ENCODE measurements around the gene POMGNT2. TPM values are rescaled to one million over a fixed set of nuclear protein-coding genes. Genes with fewer than 3 reads are reported as not detected.
"Not testable (repeated sequence)": the region's sequence is repeated elsewhere in the genome, so short reads cannot be mapped to it uniquely, and the experiment has no call there.

Gene POMGNT2
- total and polyA plus RNA-seq, 12 donors: 7.1 to 29.4 (median 16.9) TPM

- Histone ChIP-seq H3K4me3 (no peak overlapping the region), H3K9me3 (peaks cover 0 to 39% (median 12%) of the 10 kb centered on the region in 11 donors), H3K27ac (no peak overlapping the region), H3K4me1 (no peaks in the 10 kb centered on the region), H3K36me3 (no peaks in the 10 kb centered on the region), H3K27me3 (no peaks in the 10 kb centered on the region)
- intact Hi-C loops (cut with DNase I): no loop called here
- TF ChIP-seq, protein P1, sequence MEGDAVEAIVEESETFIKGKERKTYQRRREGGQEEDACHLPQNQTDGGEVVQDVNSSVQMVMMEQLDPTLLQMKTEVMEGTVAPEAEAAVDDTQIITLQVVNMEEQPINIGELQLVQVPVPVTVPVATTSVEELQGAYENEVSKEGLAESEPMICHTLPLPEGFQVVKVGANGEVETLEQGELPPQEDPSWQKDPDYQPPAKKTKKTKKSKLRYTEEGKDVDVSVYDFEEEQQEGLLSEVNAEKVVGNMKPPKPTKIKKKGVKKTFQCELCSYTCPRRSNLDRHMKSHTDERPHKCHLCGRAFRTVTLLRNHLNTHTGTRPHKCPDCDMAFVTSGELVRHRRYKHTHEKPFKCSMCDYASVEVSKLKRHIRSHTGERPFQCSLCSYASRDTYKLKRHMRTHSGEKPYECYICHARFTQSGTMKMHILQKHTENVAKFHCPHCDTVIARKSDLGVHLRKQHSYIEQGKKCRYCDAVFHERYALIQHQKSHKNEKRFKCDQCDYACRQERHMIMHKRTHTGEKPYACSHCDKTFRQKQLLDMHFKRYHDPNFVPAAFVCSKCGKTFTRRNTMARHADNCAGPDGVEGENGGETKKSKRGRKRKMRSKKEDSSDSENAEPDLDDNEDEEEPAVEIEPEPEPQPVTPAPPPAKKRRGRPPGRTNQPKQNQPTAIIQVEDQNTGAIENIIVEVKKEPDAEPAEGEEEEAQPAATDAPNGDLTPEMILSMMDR (IDR thresholded peaks at IDR 0.05): no peak
- DNase-seq (no peak), ATAC-seq (no peak)
- 91% methylated on average over 5 of the region's 5 CpGs for WGBS, 2 donors
Observed at GRCh38 chr3:43054754-43055153, 51.1 kb downstream of the POMGNT2 start.

- H3K4me3 ChIP-seq: no peak overlapping the region
- no peaks in the 10 kb centered on the region for H3K36me3 ChIP-seq
- TF ChIP-seq, protein P1 (IDR thresholded peaks at IDR 0.05): no peak
- ATAC-seq (no peak), DNase-seq (no peak)
- no peaks in the 10 kb centered on the region for H3K4me1 ChIP-seq
- H3K27me3 ChIP-seq: no peaks in the 10 kb centered on the region
- H3K9me3 ChIP-seq: peaks cover 0 to 39% (median 16%) of the 10 kb centered on the region in 11 donors
- intact Hi-C loops (cut with DNase I): no loop called here
- WGBS, 2 donors: 95 to 96% methylated on average over 12 of the region's 12 CpGs
- no peak overlapping the region for H3K27ac ChIP-seq
Observed at GRCh38 chr3:43053291-43053690, 52.6 kb downstream of the POMGNT2 start.

- H3K27me3 ChIP-seq: no peaks in the 10 kb centered on the region
Observed at GRCh38 chr3:43048470-43048869, 57.4 kb downstream of the POMGNT2 start.

GRCh38 chr3:43046583-43046982 is 59.3 kb downstream of the POMGNT2 start:
- ATAC-seq: no peak
- DNase-seq: no peak
- 40 to 53% methylated on average over 1 of the region's 1 CpG for WGBS, 2 donors
- intact Hi-C loops (cut with DNase I): no loop called here
- H3K27ac ChIP-seq: no peak overlapping the region
- H3K4me3 ChIP-seq: no peak overlapping the region
- no peaks in the 10 kb centered on the region for H3K36me3 ChIP-seq
- H3K4me1 ChIP-seq: no peaks in the 10 kb centered on the region
- TF ChIP-seq, protein P1 (IDR thresholded peaks at IDR 0.05): no peak
- H3K9me3 ChIP-seq: peaks cover 6 to 68% (median 29%) of the 10 kb centered on the region in 11 donors
- H3K27me3 ChIP-seq: no peaks in the 10 kb centered on the region

More at GRCh38 chr3:43048470-43048869, 57.4 kb downstream of the POMGNT2 start:
- DNase-seq (no peak), ATAC-seq (no peak)
- intact Hi-C loops (cut with DNase I): no loop called here
- no peaks in the 10 kb centered on the region for H3K36me3 ChIP-seq
- TF ChIP-seq, protein P1 (IDR thresholded peaks at IDR 0.05): no peak
- H3K4me1 ChIP-seq: no peaks in the 10 kb centered on the region
- H3K4me3 ChIP-seq: no peak overlapping the region
- H3K9me3 ChIP-seq: peaks cover 6 to 69% (median 29%) of the 10 kb centered on the region in 11 donors
- H3K27ac ChIP-seq: no peak overlapping the region

GRCh38 chr3:43045079-43045478 is 60.8 kb downstream of the POMGNT2 start:
- DNase-seq; H3K4me3 ChIP-seq; H3K36me3 ChIP-seq; ATAC-seq; H3K27me3 ChIP-seq; intact Hi-C loops (cut with DNase I); H3K27ac ChIP-seq; H3K4me1 ChIP-seq: not testable (repeated sequence)
- H3K9me3 ChIP-seq: peaks cover 2 to 53% (median 18%) of the 10 kb centered on the region in 11 donors

Measured in heart right ventricle (tissue), 16 donors.